GM18498 (cell line): ENCODE measurements around the gene GLT8D2.

ENCODE experiments used
- ATAC-seq: cut with Tn5 transposase; IDR thresholded peaks from one replicate; pipeline ENCODE4 v1.9.1; 2021; ENCODE audit warnings: mild to moderate bottlenecking, moderate library complexity; ENCODE audit not compliant: unreplicated experiment

The GLT8D2 gene

DNA sequence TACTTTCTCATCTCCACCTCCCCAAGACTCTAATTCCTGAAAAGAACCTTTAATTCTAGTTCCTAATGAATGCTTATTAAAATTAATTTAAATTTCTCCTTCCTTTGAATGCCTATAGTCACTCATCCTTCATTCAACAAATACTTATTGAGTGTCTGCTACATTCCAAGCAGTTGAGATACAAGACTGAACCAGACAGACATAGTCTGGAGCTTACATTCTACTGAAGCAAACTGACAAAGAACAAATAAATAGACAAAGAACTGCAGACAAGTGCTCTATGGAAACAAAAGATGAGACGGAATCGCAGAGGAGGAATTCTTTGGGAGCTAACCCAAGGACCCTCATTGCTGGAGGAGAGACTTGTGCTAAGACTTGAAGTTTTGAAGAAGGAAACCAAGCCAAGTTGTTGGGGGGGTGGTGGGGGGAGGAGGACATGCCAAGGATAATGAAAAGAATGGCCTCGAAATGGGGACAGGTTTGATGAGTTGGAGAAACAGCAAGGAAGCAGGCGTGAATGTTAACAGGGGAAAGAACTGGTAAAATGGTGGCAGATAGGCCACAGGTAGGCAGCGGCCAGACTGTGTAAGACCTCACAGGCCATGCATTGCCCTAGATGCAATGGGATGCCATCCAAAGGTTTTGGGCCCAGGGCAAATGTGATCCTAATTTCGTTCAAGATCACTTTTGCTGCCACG, 94.0 kb downstream of the GLT8D2 start:
- no peak for ATAC-seq

DNA sequence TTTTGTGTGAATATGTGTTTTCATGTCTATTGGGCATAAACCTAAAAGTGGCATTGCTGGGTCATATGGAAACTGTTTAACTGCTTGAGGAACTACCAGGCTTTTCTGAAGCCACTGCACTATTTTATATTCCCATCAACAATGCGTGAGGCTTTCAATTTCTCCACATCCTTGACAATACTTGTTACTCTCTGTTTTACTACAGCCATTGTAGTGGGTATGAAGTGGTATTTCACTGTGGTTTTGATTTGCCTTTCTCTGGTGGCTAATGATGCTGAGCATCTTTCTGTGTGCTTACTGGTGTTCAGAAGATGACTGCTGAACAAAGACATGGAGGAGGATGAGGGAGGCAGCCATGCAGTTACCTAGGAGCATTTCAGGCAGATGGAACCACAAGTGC, 97.5 kb downstream of the GLT8D2 start:
- ATAC-seq: no peak

DNA sequence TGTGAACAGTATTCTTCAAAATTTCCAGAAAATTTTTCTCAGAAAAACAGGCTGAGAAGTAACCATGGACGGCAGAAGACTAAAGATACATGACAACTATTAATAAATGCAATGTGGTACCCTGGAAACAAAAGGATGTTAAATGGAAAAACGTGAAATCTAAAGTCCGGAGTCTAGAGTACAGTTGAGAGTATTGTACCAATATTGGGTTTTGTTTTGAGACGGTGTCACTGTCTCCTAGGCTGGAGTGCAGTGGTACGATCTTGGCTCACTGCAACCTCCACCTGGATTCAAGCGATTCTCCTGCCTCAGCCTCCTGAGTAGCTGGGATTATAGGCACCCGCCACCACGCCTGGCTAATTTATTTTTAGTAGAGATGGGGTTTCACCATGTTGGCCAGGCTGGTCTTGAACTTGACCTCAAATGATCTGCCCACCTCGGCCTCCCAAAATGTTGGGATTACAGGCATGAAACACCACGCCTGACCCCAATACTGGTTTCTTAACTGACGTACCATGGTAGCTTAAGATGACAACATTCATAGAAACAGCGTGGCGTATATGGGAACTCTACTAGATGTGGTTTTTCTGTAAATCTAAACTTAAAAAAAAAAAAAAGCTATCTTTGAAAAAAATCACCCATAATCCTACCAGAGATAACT, 101.1 kb downstream of the GLT8D2 start:
- ATAC-seq: no peak

DNA sequence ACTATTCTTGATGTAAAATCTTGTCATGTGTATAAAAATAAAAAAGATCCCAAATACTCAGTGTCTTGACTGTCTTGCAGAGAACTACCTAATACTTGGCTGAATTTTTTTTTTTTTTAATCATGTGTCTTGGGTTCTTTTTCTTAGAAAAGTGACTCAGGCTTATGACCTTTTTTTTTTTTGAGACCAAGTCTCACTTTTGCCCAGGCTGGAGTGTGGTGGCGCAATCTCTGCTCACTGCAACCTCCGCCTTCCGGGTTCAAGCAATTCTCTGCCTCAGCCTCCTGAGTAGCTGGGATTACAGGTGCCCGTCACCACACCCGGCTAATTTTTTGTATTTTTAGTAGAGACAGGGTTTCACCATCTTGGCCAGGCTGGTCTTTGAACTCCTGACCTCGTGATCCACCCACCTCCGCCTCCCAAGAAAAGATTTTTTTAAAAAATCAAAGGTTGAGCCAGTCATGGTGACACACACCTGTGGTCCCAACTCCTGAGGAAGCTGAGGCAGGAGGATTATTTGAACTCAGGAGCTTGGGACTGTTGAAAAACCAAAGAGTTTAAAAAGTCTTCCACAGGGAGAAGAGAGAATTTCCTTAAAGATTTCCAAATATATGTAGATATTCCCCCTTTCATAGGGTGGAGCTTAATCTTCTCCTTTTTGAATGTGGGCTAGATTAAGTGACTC, 102.0 kb downstream of the GLT8D2 start:
- no peak for ATAC-seq

DNA sequence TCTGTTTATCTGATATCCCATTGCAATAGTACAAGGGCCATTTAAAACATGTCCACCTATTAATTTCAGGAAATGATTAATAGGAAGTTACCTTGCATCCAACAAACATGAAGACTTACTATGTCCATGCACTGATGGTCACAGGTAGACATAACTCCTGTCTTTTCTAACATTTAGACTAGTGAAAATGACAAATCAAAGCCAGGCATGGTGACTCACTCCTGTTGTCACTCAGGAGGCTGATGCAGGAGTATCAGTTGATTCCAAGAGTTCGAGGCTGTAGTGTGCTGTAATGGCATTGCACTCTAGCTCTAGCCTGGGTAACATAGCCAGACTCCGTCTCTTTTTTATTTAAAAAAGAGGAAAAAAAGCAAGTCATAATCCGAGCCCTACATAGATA, 105.0 kb downstream of the GLT8D2 start:
- no peak for ATAC-seq
